GM21381 (cell line): ENCODE measurements around the gene ADCYAP1.

Experiments
- ATAC-seq: cut with Tn5 transposase; IDR thresholded peaks from one replicate; pipeline ENCODE4 v1.9.1; 2021; ENCODE audit warnings: mild to moderate bottlenecking, moderate library complexity; ENCODE audit not compliant: unreplicated experiment

Gene ADCYAP1

DNA sequence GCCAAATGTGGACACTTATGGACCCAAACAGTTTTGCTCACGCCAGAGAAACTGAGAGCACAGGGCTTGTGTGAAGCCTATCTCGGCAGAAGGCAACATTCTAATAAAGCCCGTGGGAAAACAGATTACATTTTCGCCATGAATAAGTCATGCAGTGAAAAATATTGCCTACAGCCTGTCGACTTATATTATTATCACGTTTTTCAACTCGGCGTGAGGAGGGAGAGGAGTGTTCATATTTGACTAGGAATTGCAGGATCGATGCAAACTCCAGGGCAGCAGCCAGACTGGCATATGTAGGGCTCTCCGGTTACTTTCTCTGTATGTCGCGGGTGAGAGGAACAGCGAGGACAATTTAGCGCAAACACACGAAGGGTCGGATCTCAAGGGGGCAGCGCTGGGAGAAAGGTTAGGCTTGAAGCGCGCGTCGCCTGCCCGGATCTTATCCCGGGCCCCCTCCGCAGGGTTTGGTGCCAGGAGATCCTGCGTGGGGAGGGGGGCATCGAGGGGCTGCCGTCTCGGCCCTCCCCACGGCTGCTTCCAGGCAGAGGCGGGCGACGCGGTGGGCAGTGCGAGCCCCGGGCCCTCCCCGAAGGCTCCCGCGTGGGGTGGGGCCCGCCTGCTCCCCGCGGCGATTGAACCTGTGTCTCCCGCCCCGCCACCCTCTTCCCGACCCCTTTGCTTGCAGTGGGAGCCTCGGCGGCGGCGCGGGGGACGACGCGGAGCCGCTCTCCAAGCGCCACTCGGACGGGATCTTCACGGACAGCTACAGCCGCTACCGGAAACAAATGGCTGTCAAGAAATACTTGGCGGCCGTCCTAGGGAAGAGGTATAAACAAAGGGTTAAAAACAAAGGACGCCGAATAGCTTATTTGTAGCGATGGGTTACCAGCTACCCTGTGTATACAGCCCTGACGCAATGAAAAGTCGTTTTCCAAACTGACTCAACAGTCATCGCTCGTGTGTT, 4.4 kb downstream of the ADCYAP1 start:
- no peak for ATAC-seq

DNA sequence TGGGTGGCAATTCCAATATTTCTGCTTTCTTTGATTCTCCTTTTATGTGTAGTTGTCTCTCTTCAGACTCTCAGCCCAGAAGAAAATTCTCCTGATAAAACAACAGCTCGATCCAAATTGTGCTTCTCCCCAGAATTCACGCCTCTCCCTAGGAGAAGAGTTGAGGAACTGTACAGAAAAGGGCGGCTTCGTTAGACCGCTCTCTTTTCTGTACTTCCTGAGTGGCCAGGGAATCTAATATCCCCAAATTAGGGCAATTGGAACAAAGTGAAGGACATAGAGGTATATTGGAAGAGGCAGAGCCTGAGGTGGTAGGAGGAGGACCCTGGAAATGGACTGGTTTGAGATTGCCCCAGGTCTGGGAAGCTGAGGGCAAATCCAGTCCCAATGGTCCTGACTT, 5.6 kb downstream of the ADCYAP1 start:
- ATAC-seq = no peak

DNA sequence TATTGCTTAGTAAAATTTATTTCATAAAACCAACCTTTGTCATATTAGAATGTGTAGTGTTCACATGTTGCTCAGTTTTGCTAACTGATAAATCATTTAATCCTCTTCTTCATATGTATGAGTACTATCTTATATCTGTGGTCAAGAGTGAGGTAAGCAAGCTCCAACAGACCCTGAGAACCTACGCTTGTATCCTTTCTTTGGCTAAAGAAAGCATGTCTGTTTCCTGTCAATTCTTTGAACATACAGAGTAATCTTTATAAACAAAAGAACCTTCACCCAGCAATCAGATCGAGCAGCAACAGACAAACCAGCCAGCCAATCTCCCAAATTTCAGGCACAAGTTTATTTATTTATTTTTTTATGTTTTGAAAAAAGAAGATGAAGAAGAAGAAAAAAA, 6.4 kb downstream of the ADCYAP1 start:
- no peak for ATAC-seq

DNA sequence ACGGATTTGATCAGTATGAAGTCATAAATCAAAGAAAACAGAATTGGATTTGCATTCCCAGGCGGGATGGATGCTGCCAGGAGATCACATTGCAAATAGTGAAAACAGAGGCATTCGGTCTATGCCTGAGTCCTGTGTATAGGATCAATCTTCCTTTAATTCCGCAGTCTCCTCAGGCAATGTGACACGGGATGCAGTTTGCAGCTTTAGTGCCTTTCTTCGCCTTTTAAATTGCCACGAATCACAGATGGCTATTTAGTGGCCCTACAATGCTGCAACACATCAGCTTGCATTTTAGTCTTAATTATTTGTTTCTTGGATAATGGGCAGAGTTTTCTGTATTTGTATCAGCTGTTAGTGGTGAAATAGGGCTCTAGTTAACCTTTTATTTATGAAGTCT, 6.8 kb downstream of the ADCYAP1 start:
- no peak for ATAC-seq

DNA sequence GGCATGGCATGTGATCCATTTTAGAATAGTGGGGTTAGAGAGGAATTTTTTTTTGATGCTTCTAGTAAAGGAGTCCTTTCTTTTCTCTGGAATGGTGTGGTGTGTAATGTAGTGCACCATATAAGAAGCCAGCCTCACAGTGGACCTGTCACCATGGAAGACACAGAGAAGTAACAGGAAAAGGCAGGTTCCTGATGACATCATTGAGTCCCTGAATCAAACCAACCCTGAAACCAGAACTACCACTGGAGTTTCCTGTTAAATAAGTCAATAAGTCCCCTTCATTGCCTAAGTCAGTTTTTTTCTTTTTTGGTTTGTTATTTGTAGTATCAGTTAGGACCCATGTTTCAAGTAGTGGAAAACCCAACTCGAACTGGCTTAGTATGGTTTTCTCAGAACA, 11.9 kb downstream of the ADCYAP1 start:
- ATAC-seq = no peak

DNA sequence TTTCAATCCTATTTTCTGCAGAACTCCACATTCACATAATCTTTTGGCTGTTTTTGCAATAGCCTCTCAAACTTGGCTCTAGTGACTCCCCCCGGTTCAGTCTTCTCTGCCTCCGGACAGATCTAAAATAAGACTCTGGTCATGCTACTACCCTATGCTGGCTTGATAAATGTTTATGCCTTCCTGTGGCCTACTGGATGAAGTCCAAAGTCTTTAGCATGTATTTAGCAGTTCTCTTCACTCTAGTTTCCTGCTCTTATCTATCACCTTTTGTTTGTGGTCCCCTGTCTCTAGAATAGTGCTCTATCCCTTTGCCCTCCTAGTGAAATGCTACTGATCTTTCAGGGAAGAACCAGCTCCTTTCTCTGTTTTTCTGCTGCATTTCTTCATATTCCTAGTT, 14.4 kb downstream of the ADCYAP1 start:
- no peak for ATAC-seq

DNA sequence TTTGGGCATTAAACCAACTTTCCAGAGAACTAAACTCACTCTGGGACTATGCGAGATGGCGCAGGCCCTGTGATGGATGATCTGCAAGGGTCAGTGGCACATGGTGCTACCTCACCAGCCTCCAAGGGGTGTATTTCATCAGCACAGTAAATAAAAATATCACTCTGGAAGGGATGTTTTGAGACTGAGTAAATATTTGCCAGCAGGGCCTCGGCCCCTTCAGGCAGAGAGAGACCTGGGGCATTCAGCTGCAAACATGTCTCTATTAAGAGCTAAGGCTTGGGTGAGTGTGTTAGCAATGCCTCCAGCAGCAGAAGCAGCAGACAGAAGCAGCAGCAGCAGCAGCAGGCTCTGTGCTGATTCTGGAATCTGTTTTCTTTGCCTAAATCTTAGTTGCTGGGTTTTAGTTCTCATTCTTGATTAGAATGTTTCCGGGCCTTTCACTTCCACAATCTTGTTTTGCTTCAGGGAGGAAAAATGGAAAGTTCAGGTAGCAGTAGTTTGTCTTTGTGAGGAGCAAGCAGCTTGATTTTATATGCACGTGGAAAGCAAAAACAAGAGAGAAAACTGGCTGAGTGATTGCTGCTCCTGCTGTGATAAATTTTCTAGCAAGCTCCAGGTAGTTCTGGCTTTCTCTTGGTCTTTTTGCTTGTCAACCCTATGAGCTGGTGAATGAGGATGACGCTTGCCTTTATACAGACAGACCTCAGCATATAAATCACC, 18.6 kb downstream of the ADCYAP1 start:
- ATAC-seq = no peak

DNA sequence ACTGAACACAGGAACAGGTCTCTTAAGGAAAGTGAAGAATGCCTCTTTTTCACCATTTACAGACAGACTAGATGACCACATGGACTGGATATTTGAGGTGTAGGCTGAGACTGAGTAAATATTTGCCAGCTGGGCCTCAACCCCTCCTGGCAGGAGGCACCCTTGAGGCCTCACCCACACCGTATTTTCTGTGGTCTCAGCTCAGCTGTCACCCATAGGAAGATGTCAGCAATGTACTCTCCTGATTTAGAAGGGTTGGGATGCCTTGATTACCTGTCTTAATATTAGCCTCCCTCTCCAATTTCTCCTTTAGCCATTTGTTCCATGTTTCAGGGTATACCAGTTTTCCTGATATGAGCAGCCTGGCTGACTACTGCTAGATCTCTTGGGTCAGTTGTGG, 20.3 kb downstream of the ADCYAP1 start:
- no peak for ATAC-seq

DNA sequence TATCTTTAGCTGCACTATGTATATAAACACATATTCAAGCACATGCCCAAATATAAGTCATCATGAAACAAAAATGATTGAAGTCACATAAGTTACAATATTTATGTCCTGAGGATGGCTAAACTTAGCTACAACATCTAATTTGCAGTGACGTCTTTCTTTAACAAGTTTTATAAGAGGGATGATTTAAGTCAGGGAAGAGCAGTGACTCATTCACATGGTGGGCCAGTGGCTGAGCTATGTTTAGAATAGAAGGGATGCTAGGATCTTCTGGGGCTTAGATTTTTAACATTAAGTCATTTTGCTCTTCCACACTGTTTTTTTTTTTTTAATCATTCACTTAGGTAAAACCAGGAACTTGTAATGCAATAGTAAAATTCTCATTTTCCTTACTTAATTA, 22.3 kb downstream of the ADCYAP1 start:
- ATAC-seq = no peak

DNA sequence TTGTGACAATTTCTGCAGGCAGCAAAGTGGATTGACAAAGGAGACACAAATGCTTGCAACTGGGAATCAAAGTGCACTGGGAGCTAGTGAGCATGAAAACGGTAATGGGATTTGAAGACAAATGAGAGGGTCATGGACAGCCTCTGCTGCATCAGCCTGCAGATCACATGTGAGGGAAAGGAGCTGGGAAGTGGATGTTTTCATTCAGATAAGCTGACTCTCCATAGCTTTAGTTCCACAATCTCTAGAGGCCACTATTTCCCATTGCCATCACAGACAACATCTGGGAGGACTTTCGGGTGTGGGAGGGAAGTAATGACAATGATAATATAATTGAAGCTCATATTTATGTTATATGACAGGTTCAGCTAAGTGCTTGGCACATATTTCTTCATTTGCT, 28.4 kb downstream of the ADCYAP1 start:
- ATAC-seq = no peak

DNA sequence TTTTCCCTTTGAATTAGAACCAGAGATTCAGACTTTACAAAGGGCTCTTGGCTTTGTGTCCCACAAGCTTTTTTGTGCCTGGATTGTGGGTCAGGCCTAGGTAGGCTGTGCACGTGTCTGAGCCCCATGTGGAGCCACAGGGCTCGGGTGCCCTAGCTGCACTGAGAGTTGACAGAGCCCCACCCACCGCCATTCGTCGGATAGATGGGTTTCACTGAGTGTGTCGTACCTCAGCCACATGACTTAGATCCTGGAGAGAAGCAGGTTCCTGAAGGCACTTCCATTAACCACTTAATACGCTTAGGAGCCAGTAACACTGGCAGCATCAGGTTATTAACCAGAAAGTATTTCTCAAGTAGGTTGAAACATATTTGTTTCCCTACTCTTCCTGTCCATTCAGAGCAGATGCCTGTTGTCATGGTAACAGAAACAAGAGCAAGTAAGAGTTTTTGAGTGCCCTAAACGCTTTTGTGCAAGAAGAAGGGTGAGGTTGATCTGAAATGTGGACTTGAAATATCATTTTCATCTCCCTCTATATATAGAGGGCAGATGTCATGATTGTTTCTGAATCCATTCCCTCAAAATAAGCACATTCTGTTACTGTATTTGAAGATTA, 30.0 kb downstream of the ADCYAP1 start:
- no peak for ATAC-seq

DNA sequence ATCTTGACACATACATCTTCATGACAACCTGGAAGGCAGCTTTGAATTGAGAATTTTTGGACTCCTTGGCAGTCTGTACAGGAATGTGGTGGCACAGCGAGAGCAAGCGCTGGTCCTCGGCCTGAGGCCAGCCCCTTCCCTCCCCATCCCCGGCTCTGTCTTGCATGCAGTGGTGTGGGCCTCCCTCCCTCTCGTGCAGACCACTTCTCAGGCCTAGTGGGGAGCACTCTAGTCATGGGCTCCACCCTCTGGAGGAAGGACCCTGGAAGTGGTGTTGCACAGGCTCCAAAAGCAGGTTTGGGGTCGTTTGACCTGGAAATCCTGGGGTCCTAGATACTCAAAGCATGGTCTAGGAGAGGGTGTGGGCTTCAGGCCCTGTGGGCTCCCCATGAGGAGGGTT, 32.3 kb downstream of the ADCYAP1 start:
- no peak for ATAC-seq

DNA sequence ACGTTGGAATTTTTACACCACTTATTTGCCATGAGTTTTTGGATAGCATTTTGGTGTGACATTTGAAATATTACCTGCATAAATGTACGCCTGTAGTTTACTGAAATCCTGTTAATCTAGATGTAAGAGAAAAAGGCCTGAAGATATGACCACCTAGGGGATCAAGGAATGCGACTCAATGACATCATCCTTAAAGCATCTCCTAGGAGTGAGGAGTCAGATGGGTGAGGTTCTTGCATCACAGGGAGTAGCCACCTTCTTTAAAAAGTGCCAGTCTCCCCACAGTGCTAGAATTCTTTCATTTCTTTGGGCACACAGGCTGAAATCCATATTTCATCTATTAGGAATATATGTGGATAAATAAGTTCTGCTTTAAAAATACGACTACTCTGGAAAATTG, 34.5 kb downstream of the ADCYAP1 start:
- no peak for ATAC-seq

DNA sequence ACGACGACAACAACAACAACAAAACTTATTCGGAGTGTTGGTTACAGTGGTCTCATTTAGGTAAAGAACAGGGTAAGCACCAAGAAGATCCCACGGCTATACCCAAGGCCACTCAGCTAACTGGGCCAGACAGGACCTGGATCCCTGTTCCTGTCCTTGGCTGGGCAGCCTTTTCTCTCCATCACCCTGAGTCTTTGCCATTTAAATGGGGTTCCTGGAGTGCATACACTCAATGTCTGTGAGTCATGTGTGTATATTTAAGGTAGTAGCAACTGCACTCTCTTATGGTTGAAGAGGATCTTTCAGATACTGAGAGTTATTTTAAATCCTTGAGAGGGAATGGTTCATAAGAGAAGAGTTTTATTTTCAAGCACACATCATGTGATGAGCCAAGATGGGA, 35.3 kb downstream of the ADCYAP1 start:
- no peak for ATAC-seq

DNA sequence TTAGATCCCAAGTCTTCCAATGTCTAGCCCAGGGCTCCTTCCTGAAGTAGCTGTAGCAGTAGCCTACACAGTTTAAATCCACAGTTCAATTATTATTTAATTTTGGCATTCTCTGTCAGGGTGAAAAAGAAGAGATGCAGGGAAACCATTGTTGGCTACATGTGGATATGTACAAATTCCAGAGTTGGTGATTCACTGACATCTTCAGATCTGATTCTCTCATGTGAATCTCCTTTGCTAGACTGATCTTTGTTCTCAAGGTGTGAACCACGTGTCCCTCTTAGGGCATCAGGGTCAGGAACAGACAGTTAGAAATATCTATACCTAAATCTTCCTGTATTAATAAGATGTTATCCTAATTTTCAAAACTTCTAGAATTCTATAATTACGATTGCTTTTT, 36.7 kb downstream of the ADCYAP1 start:
- ATAC-seq = no peak

DNA sequence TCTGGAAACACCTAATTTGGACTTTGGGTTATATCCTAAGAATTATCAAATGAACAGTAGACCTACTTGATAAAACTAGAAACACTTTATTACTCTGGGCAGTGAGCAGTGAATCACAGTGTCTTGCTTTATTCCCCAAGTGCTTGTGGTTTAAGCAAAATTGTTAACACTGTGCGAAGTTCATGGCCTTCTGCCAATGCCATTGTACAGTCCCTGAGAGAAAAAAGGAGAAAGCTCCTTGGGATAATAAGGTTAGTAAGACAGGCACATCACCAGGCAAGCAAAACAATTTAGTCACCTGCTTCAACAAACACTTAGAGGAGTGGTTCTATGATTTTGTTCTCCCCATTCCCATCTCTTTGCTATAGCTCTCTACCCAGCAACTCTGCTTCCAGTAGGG, 39.8 kb downstream of the ADCYAP1 start:
- no peak for ATAC-seq

DNA sequence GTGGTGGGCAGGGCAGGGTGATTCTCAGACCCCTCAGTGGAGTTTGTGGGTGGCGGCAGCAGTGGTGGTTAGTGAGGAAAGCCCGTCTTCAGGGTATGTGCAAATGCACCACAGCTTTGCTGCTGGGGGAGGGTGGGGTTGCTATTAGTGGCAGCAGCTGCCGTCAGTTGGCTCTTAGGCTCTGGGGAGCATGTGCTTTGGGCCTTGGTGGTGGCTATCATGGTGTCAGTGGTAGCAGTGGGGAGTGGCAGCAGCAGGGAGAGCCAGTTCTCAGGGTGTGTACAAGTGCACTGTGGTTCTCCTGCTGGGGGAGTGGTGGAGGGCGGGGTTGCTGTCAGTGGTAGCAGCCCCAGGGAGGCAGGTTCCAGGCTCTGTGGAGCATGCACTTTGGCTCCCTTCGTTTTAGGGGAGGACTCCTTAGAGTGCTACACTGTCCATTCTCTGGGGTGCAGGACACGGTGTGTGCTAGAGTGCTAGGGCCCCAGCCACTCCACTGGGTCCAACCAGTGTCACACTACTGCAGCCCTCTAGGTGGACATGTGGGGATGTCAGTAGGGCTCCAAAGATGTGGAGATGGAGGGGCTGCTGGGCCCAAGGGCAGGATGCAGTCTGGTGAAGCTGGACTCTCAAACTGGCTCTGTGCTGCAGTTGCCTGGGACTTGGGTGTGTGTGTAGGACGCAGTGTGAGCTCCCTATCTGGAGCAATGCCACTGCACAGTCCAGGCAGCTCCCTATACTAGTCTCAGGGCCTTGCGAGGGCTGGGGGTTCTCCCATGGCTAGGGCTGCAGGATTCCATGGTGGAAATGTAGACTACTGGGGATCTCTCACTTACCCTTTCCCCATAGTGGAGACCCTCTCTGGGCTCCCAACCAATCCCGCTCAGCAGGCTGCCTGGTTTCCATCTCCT, 45.3 kb downstream of the ADCYAP1 start:
- ATAC-seq = no peak

DNA sequence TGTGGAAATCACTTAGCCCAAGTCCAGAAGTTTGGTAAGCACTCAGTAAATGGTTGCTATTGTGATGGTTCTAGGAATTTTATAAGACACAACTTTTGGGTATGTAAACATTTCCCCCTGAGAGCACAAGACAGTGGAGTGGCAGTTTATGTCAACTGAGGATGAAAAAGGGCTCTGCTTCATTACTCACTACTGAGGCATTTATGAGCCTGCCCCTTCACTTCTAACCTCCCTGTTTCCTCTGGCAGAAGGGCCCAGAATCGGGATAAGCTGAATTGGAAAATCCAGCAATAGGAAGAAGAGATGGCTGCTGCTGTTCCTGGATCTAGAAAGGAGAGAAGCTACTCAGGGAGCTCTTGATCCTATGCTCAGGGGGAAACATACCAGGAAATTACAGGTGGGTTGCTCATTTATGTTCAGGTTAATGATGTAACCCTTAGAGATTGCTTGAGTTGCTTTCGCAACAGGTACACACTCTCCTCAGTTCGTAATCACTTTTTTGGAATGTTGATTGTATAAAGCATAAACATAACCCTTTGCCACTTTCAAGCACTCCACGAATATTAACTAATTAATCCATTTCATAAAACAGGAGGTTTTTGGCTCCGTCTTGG, 46.3 kb downstream of the ADCYAP1 start:
- no peak for ATAC-seq

DNA sequence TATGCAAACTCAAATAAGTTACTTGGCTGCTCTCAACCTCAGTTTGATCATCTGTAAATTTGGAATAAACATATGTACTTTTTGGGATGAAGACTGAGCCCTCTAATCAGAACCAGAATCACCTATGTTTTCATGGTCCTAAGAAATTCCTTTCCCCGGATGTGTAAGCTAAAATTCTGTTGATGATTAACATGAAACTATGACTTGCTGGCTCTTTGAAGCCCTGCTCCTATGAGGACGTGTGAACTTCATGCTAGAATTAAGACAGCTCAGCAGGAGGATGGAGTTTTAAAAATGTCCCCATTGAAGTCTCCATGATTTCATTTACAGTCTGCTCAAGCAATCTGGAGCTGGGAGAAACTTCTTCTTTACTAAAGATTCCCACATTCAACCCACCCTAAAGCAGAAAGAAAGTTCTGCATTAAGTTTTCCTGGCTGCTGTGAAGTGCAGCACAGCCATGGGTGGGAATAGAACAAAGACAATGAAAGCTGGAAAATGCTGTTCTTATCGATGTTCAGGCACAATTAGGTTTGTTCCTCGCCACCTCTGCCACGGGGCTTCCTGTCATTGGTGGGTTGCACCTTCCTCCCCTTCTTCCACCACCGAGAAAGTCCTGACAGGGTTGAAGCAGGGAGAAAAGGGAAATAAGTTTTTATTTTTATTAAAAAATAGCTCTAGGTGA, 50.9 kb downstream of the ADCYAP1 start:
- no peak for ATAC-seq

DNA sequence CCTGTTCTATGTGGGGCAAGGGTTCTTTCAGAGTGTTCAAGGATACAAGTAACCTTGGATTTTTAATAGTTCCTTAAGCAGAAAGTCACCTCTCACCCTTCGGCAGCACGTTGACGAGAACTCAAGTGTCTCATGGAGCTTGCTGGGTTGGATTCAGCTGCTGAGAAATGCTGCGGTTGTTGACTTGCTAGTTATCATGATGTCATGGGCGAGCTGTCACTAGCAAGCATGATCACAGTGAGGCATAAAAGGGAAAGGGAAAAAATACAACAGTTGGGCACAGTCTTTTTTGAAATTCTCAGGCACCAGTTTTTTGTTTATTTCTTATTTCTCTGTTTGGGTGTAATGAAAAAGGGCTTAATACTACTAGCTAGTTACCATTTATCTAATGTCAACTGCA, 53.2 kb downstream of the ADCYAP1 start:
- no peak for ATAC-seq
